ENCODE measurements around the gene GABBR1.

Gene GABBR1

GRCh38 chr6:29632789-29633533 lies at the start of gene GABBR1 (continued):
- no peak for TF ChIP-seq ZNF223 (tag by site-specific recombination; IDR thresholded peaks at IDR 0.05)
- no peak for TF ChIP-seq ZNF133 (tag by site-specific recombination; IDR thresholded peaks at IDR 0.05)
- peak; percentile 57 for TF ChIP-seq GLIS1 (tag by site-specific recombination; IDR thresholded peaks at IDR 0.05)
- peak; percentile 86 for TF ChIP-seq ZNF341 (tag by site-specific recombination; IDR thresholded peaks at IDR 0.05; ENCODE audit: low read depth)
- no peak for TF ChIP-seq PRDM6 (tag by site-specific recombination; IDR thresholded peaks at IDR 0.05)
- TF ChIP-seq ZNF175 (tag by site-specific recombination; IDR thresholded peaks at IDR 0.05) = no peak
- TF ChIP-seq ZNF624 (tag by site-specific recombination; IDR thresholded peaks at IDR 0.05) = no peak
- TF ChIP-seq SCRT1 (tag by site-specific recombination; IDR thresholded peaks at IDR 0.05; ENCODE audit: borderline replicate concordance) = no peak
- TF ChIP-seq ZNF626 (tag by site-specific recombination; IDR thresholded peaks at IDR 0.05) = no peak
- TF ChIP-seq ZNF10 (tag by site-specific recombination; IDR thresholded peaks at IDR 0.05) = no peak
- no peak for TF ChIP-seq ZNF488 (tag by site-specific recombination; IDR thresholded peaks at IDR 0.05)
- TF ChIP-seq ZNF221 (tag by site-specific recombination; IDR thresholded peaks at IDR 0.05; ENCODE audit: borderline replicate concordance) = no peak
- TF ChIP-seq, protein P1, sequence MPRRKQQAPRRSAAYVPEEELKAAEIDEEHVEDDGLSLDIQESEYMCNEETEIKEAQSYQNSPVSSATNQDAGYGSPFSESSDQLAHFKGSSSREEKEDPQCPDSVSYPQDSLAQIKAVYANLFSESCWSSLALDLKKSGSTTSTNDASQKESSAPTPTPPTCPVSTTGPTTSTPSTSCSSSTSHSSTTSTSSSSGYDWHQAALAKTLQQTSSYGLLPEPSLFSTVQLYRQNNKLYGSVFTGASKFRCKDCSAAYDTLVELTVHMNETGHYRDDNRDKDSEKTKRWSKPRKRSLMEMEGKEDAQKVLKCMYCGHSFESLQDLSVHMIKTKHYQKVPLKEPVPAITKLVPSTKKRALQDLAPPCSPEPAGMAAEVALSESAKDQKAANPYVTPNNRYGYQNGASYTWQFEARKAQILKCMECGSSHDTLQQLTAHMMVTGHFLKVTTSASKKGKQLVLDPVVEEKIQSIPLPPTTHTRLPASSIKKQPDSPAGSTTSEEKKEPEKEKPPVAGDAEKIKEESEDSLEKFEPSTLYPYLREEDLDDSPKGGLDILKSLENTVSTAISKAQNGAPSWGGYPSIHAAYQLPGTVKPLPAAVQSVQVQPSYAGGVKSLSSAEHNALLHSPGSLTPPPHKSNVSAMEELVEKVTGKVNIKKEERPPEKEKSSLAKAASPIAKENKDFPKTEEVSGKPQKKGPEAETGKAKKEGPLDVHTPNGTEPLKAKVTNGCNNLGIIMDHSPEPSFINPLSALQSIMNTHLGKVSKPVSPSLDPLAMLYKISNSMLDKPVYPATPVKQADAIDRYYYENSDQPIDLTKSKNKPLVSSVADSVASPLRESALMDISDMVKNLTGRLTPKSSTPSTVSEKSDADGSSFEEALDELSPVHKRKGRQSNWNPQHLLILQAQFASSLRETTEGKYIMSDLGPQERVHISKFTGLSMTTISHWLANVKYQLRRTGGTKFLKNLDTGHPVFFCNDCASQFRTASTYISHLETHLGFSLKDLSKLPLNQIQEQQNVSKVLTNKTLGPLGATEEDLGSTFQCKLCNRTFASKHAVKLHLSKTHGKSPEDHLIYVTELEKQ (tag by site-specific recombination; IDR thresholded peaks at IDR 0.05; ENCODE audit: borderline replicate concordance) = no peak
- TF ChIP-seq ZBTB1 (tag by site-specific recombination; IDR thresholded peaks at IDR 0.05) = no peak
- TF ChIP-seq MEIS1 (CRISPR knock-in tag; IDR thresholded peaks at IDR 0.05; ENCODE audit: borderline replicate concordance) = no peak
- no peak for TF ChIP-seq ZNF157 (tag by site-specific recombination; IDR thresholded peaks at IDR 0.05)
- no peak for TF ChIP-seq ZFP37 (tag by site-specific recombination; IDR thresholded peaks at IDR 0.05)
- peak; percentile 97 for TF ChIP-seq PATZ1 (tag by site-specific recombination; IDR thresholded peaks at IDR 0.05)
- TF ChIP-seq GFI1B (tag by site-specific recombination; IDR thresholded peaks at IDR 0.05) = no peak
- no peak for TF ChIP-seq ZNF837 (tag by site-specific recombination; IDR thresholded peaks at IDR 0.05)
- no peak for TF ChIP-seq ZNF394 (tag by site-specific recombination; IDR thresholded peaks at IDR 0.05; ENCODE audit: borderline replicate concordance)
- TF ChIP-seq SCRT2 (tag by site-specific recombination; IDR thresholded peaks at IDR 0.05) = no peak
- TF ChIP-seq, protein P2, sequence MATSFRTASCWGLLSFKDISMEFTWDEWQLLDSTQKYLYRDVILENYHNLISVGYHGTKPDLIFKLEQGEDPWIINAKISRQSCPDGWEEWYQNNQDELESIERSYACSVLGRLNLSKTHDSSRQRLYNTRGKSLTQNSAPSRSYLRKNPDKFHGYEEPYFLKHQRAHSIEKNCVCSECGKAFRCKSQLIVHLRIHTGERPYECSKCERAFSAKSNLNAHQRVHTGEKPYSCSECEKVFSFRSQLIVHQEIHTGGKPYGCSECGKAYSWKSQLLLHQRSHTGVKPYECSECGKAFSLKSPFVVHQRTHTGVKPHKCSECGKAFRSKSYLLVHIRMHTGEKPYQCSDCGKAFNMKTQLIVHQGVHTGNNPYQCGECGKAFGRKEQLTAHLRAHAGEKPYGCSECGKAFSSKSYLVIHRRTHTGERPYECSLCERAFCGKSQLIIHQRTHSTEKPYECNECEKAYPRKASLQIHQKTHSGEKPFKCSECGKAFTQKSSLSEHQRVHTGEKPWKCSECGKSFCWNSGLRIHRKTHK (tag by site-specific recombination; IDR thresholded peaks at IDR 0.05) = no peak
- TF ChIP-seq, protein P3, sequence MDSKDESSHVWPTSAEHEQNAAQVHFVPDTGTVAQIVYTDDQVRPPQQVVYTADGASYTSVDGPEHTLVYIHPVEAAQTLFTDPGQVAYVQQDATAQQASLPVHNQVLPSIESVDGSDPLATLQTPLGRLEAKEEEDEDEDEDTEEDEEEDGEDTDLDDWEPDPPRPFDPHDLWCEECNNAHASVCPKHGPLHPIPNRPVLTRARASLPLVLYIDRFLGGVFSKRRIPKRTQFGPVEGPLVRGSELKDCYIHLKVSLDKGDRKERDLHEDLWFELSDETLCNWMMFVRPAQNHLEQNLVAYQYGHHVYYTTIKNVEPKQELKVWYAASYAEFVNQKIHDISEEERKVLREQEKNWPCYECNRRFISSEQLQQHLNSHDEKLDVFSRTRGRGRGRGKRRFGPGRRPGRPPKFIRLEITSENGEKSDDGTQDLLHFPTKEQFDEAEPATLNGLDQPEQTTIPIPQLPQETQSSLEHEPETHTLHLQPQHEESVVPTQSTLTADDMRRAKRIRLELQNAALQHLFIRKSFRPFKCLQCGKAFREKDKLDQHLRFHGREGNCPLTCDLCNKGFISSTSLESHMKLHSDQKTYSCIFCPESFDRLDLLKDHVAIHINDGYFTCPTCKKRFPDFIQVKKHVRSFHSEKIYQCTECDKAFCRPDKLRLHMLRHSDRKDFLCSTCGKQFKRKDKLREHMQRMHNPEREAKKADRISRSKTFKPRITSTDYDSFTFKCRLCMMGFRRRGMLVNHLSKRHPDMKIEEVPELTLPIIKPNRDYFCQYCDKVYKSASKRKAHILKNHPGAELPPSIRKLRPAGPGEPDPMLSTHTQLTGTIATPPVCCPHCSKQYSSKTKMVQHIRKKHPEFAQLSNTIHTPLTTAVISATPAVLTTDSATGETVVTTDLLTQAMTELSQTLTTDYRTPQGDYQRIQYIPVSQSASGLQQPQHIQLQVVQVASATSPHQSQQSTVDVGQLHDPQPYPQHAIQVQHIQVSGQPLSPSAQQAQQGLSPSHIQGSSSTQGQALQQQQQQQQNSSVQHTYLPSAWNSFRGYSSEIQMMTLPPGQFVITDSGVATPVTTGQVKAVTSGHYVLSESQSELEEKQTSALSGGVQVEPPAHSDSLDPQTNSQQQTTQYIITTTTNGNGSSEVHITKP (tag by site-specific recombination; IDR thresholded peaks at IDR 0.05) = peak; percentile 64
- no peak for TF ChIP-seq ZNF433 (tag by site-specific recombination; IDR thresholded peaks at IDR 0.05; ENCODE audit: low read depth)
- no peak for TF ChIP-seq ZNF23 (tag by site-specific recombination; IDR thresholded peaks at IDR 0.05; ENCODE audit: borderline replicate concordance)
- TF ChIP-seq OSR2 (tag by site-specific recombination; IDR thresholded peaks at IDR 0.05) = no peak

Data from HEK293 (cell line).